Subcutaneous adipose tissue (tissue), 4 donors: ENCODE measurements around the gene ATXN1. TPM values are rescaled to one million over a fixed set of nuclear protein-coding genes. Genes with fewer than 3 reads are reported as not detected.

Experiments
- CTCF ChIP-seq: fragments of 450-650 bp; IDR thresholded peaks from one replicate; pipeline ENCODE4 v1.5.1; 2016; ENCODE audit warnings: low read depth, mild to moderate bottlenecking, control low read depth, antibody characterized with exemption, moderate library complexity
- total RNA-seq, 4 donors: library from RNA; depleted of rRNA; stranded (reverse); fragments of >200 nt; gene quantifications; one replicate each; pipeline ENCODE4 v1.1.0, GENCODE V29; 2016

ATXN1 gene
- total RNA-seq, 4 donors from 2014 or later = 27.1 to 35.6 (median 35.1) TPM

- no peak for TF ChIP-seq CTCF
These were observed 70.6 kb downstream of the ATXN1 start for GRCh38 chr6:16690608-16691142.

GRCh38 chr6:16689788-16690607 lies 71.3 kb downstream of the ATXN1 start:
- no peak for TF ChIP-seq CTCF

- TF ChIP-seq CTCF = no peak
These were observed 72.2 kb downstream of the ATXN1 start for GRCh38 chr6:16688984-16689636.

GRCh38 chr6:16688436-16688835 lies 72.8 kb downstream of the ATXN1 start:
- no peak for TF ChIP-seq CTCF

DNA sequence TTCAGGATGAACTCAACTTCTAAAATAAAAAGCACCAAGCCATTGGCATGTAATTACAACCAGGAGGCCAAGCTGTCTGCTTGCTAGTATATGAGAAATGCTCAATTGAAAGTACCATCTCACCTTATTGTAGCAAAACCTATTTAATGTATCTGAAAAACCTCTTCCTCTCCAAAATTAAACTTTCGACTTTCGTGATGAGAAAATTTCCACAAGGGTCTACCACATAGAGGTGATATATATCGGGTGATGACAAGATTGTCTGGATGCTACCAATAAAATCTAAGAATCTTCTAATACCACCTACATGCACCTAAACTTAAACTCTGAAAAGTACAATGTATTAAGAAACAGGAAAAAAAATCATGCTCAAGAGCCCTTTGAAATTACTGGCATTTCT lies 74.2 kb downstream of the ATXN1 start:
- no peak for TF ChIP-seq CTCF

DNA sequence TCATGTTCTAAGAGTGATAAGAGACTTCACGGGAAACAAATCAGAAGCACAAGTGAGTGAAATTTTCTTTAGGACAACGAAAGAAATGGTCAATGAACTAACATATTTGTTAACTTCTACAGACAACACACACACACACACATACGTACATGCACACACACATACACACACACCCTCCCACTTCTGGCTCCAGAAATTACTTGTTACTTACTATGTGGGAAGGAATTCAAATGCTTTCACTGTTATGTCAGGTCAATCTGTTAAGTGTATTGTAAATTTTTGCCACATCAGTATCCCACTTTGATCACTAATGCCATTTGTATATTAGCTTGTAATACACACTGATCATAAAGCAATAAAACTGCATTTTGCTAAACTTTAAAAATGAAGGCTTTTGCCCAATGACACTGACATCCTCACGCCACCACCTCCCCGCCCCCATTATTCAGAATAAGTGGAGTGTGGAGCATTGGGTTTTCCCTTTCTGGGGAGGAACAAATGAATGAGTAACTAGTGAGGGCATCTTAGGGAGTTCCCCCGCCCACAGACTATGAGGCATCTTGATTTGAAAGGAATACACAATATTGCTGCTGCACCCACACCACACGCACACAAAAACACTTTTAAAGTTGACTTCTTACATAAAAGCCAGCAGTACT lies 76.2 kb downstream of the ATXN1 start:
- no peak for TF ChIP-seq CTCF

GRCh38 chr6:16684195-16684689 lies 77.0 kb downstream of the ATXN1 start:
- TF ChIP-seq CTCF = no peak
